NCI-H146 treated with DMSO at 0.1 percent for 48 hours (cell line): Measurements from ENCODE around the gene PFKM.

Experiments used
- DNase-seq: peaks from one replicate; lab custom pipeline; 2025; ENCODE audit not compliant: unreplicated experiment; lab: John Stamatoyannopoulos, UW

PFKM gene

DNA sequence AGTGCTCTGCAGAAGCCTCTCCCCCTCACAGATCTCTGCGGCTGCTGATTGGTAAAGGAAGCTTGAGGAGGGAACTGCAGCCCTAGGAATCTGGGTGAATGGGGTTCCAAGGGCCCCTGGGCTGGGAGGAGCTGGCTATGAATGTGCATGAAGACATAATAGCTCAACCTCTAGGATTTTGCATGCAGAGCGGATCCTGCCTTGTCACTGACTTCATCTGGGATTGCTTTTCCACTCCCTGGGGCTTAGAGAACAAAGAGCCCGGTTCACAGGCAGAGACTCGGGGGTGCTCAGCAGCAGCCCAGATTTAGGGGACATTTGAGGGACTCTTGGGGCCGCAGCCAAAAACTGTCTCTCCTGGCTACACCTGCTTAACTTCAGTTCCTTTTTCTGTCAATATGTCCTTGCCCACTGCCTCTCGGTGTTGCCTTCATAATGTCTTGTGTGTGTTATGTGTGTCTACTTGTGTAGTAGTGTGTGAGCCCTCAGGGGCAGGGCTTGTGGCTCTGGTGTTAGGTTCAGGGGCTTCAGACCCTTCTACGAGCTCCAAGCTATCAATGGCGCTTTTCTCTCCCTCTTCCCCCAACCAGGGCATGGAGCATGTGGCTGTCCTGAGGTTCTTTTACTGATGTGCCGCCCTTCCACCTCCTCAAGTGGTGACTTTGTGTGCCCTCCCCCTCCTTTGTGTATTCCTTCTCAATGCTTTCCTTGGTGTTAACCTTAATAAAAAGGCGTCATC, 66.2 kb downstream of the PFKM start:
- no peak for DNase-seq

DNA sequence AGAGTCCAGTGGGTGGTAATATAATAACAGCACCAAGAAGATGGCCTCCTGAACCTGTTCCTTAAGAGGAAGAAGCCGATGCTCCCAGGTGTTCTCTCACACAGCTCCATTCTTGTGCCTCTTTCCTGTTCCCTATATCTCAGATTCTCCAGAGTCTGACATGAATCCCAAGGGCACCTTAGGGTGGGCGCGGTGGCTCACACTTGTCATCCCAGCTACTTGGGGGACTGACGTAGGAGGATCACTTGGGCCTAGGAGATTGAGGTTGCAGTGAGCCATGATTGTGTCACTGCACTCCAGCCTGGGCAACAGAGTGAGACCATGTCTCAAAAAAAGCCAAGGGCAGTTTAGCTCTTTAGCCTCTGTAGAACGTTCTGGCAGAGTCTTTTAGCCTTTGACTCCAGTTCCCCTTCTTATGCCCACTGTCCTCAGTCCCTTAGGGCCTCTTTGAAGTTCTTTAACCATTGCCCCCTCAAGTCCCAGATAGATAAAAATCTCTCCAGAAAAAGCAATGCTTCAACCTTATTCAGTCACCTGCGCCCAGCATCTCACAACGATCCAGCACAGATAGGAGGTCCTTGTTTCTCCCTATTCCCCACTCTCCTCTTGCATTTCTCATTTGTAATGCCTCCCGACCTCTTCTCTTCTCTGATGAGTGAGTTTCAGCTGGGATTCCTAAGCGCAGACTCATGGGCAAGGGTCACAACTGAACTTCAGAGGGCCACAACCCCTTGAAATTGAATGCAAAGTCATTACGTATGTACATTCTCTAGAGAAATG, 68.9 kb downstream of the PFKM start:
- DNase-seq: no peak

DNA sequence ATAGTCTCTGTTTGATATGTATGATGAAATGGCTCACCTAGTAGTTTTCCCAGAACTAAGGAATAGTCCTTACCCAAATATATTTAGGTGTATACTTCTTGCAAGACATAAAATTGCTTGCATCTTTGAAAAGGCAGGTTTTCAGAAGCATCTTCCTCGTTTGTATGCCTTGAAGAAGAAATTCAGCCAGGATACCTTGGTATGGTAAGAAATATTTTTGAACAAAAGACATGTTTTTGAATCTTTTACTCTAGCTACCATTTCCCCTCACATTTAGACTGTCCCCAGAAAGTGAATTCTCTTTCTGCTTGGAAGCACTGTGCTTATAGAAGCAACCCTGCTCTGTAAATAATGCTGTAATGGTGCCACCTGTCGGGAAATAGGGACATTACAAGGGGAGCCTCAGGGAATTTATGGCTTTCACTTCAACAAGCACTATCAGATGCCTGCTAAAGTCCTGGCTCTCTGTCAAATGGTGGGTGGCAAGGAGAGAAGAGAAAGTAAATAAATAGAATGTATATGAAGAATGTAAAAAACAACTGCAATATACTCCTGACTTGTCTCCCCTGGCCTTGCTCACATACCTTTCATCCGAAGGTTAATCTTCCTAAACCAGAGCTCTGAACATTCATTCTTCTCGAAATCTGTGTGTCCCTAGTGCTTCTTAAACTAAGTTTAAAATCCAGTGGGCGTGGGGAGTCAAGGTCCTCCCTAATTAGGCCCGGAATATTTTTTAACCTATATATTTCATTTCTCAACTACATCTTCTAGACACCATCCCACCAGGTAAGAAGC, 70.4 kb downstream of the PFKM start:
- peak; percentile 53 for DNase-seq

DNA sequence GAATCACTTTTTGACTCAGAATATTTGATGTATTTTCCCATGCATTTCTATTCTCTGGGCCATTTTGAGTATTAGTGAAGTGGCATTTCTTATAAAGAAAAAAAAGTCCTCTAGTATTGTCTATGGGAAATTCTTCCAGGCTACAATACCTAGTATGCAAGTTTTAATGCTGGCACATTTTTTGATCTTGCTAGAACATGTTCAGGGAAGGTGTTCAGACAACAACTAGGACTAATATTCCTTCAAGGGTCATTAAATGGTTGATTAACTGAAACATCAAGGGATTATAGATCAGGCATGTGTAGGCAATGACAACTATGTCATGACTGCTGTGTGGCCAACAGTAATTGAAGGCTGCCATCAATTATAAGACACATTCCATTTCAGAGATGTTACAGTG, 71.9 kb downstream of the PFKM start:
- no peak for DNase-seq

DNA sequence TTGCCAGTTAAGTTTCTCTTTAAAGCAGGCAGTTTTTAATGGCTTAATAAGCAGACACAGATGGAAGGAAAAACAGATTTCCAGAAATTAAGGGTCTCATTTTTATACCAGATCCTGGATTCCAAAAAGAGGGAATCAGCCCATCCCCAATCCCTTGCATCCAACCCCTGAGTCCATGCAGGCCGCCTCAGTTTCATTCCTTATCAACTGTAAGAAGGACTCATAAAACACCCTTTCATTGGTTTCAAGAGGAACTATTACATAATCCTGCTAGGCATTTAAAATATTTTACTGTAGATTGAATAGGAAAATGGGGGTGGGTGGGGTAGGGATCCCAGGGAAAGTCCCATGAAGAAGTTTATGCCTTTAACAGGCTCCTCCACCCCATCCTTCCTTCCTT, 73.7 kb downstream of the PFKM start:
- no peak for DNase-seq

DNA sequence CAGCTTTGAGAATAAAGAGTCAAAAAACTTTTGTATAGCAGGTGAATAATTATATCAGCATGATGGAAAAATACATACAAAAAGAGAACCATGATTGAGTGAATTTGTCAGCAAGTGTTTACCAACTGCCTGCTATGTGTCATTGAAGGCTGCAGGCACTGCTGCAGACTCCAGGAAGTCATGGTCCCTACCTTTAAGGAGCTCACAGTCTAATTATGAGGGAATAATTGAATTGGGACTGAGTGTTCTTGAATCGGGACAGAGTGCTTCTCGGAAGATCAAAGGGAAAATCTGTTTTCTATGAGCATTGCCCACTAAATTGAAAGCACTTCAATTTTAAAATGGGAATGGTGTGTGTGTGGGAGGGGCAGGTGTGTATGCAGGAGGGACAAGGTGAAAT, 74.5 kb downstream of the PFKM start:
- DNase-seq: no peak

DNA sequence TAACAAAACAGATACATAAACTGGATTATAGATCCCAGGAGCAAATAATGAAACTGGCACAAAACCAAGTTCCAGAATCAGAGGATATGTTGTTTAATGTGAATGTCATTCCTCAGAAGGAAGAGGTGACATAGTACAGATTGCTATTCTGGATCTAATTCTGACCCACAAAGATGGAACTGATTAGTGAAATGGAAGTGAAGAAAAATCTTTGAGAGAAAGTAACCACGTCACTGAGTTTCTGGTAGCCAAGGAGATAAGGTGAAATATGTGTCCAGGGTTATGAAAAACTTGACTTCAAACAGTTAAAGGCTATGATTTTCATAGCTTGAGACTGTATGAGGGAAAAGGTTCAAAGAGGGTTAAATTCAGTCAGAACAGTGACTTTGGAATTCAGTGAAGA, 75.6 kb downstream of the PFKM start:
- DNase-seq: no peak
